ENCODE measurements around the gene RDH8. TPM values are rescaled to one million over a fixed set of nuclear protein-coding genes. Genes with fewer than 3 reads are reported as not detected.

The RDH8 gene
- total and polyA plus RNA-seq, 3 donors from 2014 or later: 1.7 to 3.7 TPM; not detected in 1

DNA sequence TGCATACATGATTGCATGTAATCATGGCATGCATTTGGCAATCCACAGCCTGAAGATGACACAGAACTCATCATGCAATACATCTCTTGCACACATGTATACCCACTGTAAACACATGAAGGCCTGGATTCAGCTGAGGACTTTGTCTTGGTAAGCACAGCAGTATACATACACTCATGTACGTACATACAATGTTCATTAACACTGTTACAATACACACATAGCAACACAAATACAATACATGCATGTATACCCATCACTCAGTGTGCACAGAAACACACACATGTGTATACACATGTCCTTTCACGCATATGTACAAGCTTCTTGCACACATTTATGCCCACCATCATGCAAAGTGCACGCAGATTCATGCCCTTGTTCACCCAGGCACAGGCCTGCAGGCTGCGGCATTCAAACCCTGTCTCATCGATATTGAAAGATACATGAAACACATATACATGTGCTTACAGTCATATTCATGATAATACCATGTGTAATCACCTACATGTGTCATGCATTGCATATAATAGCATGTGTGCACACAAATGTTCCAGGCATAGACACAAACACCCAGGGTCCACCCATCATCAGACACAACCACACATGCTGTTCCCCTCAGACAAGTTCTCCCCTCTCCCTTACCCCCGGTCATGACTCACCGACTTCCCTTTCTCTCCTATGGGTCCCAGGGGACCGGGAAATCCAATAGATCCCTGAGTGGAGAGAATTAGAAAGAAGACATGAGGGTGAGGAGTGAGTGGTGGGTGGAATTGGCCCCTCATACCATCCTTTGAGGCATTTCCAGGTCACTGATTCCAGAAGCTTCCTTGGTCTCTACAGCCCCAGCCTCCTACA, 31.6 kb upstream of the RDH8 start:
- WGBS, 2 donors: 89 to 90% methylated on average over 8 of the region's 8 CpGs
- Histone ChIP-seq H3K4me3 (no peak overlapping the region), H3K27ac (no peak overlapping the region), H3K36me3 (ENCODE audit: low read depth, missing control alignments) (no peaks in the 10 kb centered on the region), H3K4me1 (peaks cover 6% of the 10 kb centered on the region), H3K27me3 (no peaks in the 10 kb centered on the region), H3K9me3 (no peaks in the 10 kb centered on the region)
- no peak for TF ChIP-seq POLR2A (IDR thresholded peaks at IDR 0.05)
- TF ChIP-seq, protein P1, sequence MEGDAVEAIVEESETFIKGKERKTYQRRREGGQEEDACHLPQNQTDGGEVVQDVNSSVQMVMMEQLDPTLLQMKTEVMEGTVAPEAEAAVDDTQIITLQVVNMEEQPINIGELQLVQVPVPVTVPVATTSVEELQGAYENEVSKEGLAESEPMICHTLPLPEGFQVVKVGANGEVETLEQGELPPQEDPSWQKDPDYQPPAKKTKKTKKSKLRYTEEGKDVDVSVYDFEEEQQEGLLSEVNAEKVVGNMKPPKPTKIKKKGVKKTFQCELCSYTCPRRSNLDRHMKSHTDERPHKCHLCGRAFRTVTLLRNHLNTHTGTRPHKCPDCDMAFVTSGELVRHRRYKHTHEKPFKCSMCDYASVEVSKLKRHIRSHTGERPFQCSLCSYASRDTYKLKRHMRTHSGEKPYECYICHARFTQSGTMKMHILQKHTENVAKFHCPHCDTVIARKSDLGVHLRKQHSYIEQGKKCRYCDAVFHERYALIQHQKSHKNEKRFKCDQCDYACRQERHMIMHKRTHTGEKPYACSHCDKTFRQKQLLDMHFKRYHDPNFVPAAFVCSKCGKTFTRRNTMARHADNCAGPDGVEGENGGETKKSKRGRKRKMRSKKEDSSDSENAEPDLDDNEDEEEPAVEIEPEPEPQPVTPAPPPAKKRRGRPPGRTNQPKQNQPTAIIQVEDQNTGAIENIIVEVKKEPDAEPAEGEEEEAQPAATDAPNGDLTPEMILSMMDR (IDR thresholded peaks at IDR 0.05): no peak
- intact Hi-C loops (cut with DNase I; ENCODE audit: low total_unique reads): no loop called here
- DNase-seq: no peak

DNA sequence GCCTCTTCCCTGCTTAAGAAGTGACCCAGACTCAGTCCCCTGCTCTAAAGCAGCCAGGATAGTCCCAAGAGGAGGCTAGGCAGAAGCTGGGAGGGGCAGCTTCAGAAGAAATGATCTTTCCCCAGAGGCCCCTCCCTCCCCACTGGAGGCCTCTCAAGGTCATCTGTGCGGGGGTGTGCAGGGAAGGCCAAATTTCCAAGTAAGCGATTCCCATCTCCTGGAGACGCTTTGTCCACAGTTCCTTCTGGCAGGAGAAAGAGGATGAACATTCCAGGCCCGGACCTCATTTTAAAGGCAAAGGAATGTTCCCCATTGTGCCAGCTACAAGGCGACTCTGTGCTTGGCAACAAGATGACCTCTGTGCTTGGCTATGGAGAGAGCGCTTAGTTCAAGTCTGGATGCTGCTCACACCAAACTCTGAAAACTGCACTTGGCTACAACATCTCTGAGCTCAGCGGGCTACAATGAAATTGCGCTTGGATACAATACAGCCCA, 26.4 kb upstream of the RDH8 start:
- Histone ChIP-seq H3K9me3 (no peaks in the 10 kb centered on the region), H3K4me1 (peaks cover 17% of the 10 kb centered on the region), H3K4me3 (no peak overlapping the region), H3K36me3 (ENCODE audit: low read depth, missing control alignments) (no peaks in the 10 kb centered on the region), H3K27me3 (no peaks in the 10 kb centered on the region), H3K27ac (peak overlapping the region; percentile 31 to 66)
- DNase-seq: peak; percentile 82
- TF ChIP-seq POLR2A (IDR thresholded peaks at IDR 0.05): no peak
- TF ChIP-seq, protein P1 (IDR thresholded peaks at IDR 0.05): no peak
- 24 to 49% methylated on average over 5 to 8 of the region's 8 CpGs for WGBS, 2 donors
- intact Hi-C loops (cut with DNase I; ENCODE audit: low total_unique reads): no loop called here

DNA sequence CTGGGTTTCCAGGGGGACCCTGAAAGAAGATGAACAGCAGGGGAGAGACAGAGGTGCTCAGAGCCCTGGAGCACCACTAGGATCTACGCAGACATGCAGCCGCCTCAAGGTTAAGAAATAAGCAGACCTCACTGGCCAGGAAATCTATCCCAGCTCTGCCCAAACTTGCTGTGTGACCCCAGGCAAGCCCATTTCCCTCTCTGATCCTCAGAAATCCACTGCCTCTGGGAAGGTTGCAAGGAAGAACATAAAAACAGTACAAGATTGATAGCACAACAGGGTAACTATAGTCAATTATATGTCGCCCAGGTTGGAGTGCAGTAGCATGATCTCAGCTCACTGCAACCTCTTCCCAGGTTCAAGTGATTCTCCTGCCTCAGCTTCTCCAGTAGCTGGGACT, 23.8 kb upstream of the RDH8 start:
- H3K36me3 ChIP-seq (ENCODE audit: low read depth, missing control alignments): no peaks in the 10 kb centered on the region
- no peak for TF ChIP-seq POLR2A (IDR thresholded peaks at IDR 0.05)
- TF ChIP-seq, protein P1 (IDR thresholded peaks at IDR 0.05): no peak
- peaks cover 17% of the 10 kb centered on the region for H3K4me1 ChIP-seq
- H3K27ac ChIP-seq: no peak overlapping the region
- no peak for DNase-seq
- no peak overlapping the region for H3K4me3 ChIP-seq
- WGBS, 2 donors: 72 to 89% methylated on average over 3 of the region's 3 CpGs
- intact Hi-C loops (cut with DNase I; ENCODE audit: low total_unique reads): no loop called here
- no peaks in the 10 kb centered on the region for H3K27me3 ChIP-seq
- H3K9me3 ChIP-seq: no peaks in the 10 kb centered on the region

DNA sequence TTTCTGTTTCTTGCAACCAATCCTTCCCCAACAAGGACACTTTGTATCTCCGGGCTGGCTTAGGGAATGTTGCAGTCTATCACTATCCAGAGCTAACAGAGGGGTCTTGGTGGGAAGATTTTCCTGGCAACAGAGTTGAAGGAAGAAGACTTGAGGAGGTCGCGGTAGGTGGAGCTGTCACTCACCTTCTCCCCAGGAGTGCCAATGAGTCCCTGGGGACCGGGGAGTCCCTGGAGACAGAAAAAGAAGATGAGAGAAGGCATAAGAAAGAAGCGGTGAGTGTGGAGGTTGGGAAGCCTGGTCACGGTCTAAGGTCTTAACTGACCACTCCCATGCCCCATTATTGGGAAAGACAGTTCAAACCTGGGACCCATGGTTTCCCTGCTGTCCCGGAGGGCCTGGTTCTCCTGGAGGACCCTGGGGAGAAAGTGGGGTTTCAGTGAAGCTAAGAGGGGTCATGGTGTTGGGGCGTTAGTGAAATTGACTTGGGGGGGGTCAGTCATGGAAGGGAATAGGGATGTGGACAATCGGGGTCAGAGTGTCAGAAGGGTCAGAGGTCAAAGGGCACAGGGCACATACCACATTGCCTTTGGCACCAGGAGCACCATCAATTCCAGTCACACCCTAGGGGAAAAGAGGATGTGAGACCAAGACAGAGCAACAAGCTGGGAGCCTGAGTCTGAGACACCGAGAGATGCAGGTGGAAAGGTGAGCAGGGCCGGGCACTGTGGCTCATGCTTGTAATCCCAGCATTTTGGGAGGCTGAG, 21.7 kb upstream of the RDH8 start:
- Histone ChIP-seq H3K36me3 (ENCODE audit: low read depth, missing control alignments) (no peaks in the 10 kb centered on the region), H3K9me3 (no peaks in the 10 kb centered on the region), H3K27ac (no peak overlapping the region), H3K4me1 (peaks cover 11% of the 10 kb centered on the region), H3K27me3 (no peaks in the 10 kb centered on the region), H3K4me3 (no peak overlapping the region)
- intact Hi-C loops (cut with DNase I; ENCODE audit: low total_unique reads): no loop called here
- no peak for DNase-seq
- WGBS, 2 donors: 78 to 88% methylated on average over 11 of the region's 11 CpGs
- TF ChIP-seq POLR2A (IDR thresholded peaks at IDR 0.05): no peak
- TF ChIP-seq, protein P1 (IDR thresholded peaks at IDR 0.05): no peak
